Activated naive CD4-positive, alpha-beta T cell treated with Interleukin-2 at 50 U/mL for 16 hours (primary cell): Measurements from ENCODE around the gene SLC2A6.

Experiments
- DNase-seq: peaks from one replicate; pipeline ENCODE4 v3.0.0-alpha.2; 2020

SLC2A6 gene

DNA sequence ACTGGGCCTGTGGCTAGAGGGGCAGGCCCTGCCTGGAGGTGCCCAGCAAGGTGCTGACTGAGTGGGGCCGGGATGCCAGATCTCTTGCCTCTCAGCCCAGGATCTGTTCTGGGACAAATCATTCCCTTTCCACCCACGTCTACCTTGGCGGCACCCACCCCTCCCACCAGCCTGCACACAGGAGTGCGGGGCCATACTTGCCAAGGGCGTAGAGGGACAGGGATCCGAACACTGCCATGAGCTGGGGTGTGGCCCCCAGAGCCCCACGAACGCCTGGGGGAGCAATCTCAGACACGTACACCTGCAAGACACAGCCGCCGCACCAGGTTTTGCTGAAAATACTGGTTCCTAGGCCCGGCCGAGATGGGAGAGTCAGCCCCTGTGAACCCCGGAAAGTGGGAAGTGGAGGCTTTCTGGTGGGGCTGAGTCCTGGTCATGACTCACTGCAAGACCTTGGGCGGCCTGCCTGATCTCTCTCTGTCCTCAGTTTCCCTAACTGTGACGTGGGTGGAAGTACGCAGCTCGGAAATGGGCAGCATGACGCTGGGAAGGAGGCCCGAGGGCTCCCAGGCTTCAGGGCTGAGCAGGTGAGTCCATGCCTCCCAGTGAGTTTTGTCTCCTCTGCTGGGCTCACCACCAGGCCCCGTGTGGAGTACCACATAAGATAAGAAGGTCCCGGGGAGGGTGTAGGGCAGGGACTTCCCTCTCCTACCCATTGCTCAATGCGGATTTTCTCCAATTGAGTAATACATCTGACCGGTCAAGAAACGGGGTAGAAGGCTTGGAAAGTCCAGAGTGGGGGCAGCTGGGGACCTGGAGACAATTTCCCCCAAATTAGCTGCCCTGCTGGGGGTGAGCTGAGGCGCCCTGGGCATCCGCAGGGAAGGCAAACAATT lies 2.6 kb downstream of the SLC2A6 start:
- no peak for DNase-seq

GRCh38 chr9:133475292-133476012 lies 3.4 kb downstream of the SLC2A6 start:
- no peak for DNase-seq

DNA sequence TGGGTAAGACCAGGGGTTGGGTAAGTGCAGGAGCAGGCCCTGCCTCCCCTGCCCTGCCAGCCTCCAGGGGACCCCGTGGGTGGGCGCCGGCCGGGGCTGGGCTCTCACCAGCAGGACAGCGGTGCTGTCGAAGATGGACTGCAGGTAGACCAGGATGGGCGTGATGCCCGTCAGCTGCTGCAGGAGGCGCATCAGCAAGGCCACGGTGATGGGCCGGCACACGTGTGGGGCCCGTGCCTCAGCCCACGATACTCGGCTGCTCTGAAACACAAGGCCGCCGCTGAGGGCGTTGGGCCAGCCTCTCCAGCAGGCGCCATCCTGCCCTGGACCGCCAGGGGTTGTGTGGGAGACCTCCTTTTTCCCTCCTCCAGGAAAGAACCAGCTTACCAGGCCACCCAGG lies 4.0 kb downstream of the SLC2A6 start:
- DNase-seq, result no peak

DNA sequence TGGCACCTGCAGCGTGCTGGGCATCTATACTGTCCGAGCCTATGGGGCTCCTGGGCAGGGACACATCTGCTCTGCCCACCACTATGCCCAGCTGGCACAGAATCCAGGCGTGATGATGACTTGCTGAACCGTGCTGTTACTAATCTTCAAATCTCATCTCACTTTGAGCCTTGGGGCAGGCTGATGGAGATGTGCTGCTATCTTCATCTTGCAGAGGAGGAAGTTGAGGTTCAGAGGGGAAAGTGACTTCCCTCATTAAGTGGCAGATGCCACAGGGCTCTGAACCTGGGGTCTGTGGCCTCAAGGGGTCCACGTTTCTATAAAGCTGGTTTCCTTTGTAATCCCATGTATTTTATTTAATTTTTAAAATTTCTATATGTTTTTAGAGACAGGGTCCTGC lies 4.7 kb downstream of the SLC2A6 start:
- DNase-seq, result no peak

- DNase-seq, result no peak
Observed at GRCh38 chr9:133473743-133474142, 5.2 kb downstream of the SLC2A6 start.

DNA sequence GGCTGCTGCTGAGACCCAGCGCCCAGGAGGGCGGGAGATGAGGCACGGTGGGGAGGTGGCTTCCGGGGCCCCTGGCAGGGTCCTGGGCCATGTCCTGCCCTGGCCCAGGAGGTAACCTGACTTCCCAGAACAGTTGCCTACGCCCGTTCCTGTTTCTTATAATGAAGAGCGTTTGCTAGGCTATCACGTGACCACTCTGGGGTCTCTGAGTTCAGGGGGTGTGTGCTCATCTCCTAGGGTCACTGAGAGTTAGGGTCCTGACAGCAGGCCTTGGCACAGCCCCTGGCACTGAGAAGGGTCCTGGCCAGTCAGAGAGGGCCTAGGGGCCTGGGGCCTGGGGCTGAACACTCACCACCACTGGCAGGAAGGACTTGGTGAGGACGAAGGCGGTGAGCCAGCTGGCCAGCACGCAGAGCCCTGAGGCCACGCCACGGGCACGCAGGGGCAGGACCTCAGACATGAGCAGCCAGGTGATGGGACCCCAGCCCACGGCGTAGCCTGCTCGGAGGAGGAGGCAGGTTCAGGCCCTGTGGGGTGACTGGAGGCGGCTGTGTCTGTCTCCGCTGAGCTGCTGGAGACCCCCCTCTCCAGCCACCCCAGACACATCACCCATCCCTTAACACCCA lies 6.0 kb downstream of the SLC2A6 start:
- DNase-seq, result no peak

GRCh38 chr9:133472277-133472645 lies 6.6 kb downstream of the SLC2A6 start:
- no peak for DNase-seq

GRCh38 chr9:133471551-133472276 lies 7.2 kb downstream of the SLC2A6 start:
- DNase-seq, result no peak

- DNase-seq, result no peak
Observed at GRCh38 chr9:133470988-133471387, 7.9 kb downstream of the SLC2A6 start.

DNA sequence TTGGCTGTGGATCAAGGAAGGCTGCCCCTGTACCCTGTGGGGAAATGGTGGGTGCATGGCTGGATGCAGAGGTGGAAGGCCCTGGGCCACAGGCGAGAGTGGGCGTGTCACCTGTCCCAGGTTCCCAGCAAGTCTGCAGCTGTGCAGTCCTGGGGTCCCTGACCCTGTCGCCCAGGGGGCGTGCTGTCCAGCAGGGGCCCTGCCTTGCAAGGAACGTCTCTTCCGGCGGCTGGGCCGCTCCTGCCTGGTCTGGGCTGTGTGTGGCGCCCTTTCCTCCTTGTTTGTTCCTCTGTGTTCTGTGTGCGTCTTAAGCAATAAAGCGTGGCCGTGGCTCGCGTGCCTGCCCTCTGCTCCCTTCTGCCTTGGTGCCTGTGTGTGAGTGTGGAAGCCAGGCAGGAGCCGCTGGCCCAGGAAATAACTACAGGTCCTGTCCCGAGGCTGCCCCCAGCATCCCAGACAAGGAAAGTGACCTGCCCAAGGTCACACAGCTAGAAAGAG lies 8.4 kb downstream of the SLC2A6 start:
- no peak for DNase-seq

DNA sequence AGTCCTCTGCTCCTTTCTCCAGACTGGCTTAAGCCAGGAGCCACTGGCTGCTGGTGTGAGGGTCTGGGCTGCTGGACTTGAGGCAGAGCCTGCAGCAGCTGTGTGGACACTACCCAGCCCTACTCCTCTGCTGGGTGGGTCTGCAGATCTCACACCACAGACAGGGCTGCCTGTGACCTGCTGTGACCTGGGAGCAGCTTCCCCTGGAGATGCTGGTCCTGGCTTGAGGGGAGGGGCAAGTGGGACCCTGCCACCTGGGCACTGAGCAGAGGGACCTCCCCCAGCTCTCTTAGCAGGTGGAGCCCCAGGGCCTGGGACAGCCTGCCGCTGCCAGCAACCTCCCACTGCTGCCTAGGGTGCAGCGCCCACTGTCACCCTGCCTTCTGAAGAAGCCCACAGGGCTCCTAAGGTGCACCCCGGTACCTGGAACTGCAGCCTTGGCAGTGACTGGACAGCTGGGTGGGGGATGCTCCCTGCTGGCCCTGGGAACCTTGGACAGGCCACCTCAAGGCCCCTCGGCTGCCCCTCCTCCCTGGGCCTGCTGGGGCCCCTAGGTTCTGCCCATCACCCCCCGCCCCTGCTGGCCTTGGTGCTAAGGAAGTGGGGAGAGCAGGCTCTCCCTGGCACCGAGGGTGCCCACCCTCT lies 10.0 kb downstream of the SLC2A6 start:
- no peak for DNase-seq

- no peak for DNase-seq
Observed at GRCh38 chr9:133468374-133468773, 10.5 kb downstream of the SLC2A6 start.

DNA sequence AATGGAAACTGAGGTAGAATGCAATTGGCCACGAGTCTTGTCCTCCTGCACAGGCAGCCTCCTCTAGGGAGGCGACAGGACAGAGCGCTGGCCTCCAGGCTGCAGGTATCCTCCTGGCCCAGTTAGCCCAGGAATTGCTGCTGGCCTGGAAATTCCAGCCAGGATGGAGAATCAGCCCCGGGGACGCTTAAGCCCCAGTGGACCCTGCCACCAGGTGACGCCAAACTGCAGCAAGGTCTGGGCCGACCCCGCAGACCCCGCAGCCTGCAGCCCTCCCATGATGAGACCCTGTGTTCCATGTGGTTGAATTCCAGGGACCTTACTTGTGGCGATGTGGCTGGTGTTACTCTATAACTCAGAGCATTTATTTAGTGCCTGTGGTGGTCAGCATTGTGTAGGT lies 11.8 kb downstream of the SLC2A6 start:
- no peak for DNase-seq

DNA sequence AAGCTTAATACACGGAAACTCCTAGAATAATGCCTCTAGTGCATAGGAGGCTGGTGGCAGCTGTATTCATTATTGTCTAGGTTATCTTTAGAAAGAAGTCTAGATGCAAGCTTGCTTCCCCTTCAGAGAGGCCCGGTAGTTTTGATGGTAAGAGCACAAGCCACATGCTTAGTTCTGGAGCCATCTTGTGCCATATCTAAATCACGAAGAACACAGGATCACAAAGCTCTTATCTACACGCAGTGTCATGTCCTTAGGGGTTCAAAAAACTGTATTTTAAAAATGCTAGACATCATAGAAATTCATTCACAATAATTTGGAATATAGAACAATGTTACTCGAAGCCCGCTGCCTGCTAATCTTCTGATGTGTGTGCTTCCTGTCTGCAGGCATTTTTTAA lies 12.9 kb downstream of the SLC2A6 start:
- no peak for DNase-seq

GRCh38 chr9:133464638-133465037 lies 14.3 kb downstream of the SLC2A6 start:
- no peak for DNase-seq

- DNase-seq, result no peak
Observed at GRCh38 chr9:133463864-133464615, 14.9 kb downstream of the SLC2A6 start.

- no peak for DNase-seq
Observed at GRCh38 chr9:133463234-133463863, 15.6 kb downstream of the SLC2A6 start.

DNA sequence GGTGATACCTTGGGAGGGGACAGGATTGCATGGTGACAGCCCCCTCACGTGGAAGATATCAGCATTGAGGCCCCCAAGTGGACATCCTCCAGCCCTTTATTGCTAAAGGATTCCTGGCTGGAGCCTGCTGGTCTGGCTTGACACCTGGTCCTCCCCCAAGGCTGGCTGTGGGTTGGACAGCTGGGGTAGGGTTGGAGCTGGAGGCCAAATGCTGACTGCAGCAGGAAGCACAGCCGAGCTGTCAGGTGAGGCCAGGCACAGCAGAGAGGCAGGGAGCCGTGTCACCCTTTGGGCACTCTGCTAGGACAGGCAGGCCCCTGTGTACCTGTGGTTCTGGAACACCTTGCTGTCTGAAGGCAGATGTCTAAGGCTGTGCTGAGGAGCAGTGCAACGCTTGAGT lies 16.9 kb downstream of the SLC2A6 start:
- DNase-seq, result no peak

- DNase-seq, result peak; percentile 24
Observed at GRCh38 chr9:133460405-133461175, 18.3 kb downstream of the SLC2A6 start.
